HUES6 (cell line): ENCODE measurements around the gene LGALS3.

ENCODE experiments used
- H3K27ac ChIP-seq: 2 replicates; pipeline ENCODE4 v1.7.0; 2013; ENCODE audit warnings: low read depth, mild to moderate bottlenecking, low read length, inconsistent platforms
- H3K27me3 ChIP-seq: 2 replicates; pipeline ENCODE4 v1.6.1; 2013; ENCODE audit warnings: low read length; ENCODE audit not compliant: control insufficient read depth, insufficient read depth
- H3K36me3 ChIP-seq: 2 replicates; pipeline ENCODE4 v1.6.1; 2013; ENCODE audit warnings: low read length; ENCODE audit not compliant: control insufficient read depth, insufficient read depth
- H3K4me1 ChIP-seq: 2 replicates; pipeline ENCODE4 v1.6.1; 2013; ENCODE audit warnings: low read length; ENCODE audit not compliant: control insufficient read depth, insufficient read depth
- H3K4me3 ChIP-seq: 2 replicates; pipeline ENCODE4 v1.5.1; 2013; ENCODE audit warnings: low read depth, low read length
- H3K9ac ChIP-seq: one replicate; pipeline ENCODE4 v1.6.1; 2013; ENCODE audit warnings: mild to moderate bottlenecking, low read length
- H3K9me3 ChIP-seq: 2 replicates; pipeline ENCODE4 v1.6.1; 2013; ENCODE audit warnings: low read depth, low read length; ENCODE audit not compliant: control insufficient read depth, insufficient read depth

LGALS3 gene

GRCh38 chr14:55194656-55195355, 65.8 kb downstream of the LGALS3 start:
- Histone ChIP-seq H3K27me3 (no peaks in the 10 kb centered on the region), H3K36me3 (no peaks in the 10 kb centered on the region), H3K4me1 (peaks cover 5% of the 10 kb centered on the region), H3K27ac (no peak overlapping the region), H3K4me3 (no peak overlapping the region), H3K9me3 (peaks cover 2% of the 10 kb centered on the region; the same call in 1 of the 2 replicates), H3K9ac (no peak overlapping the region)
